H1 (cell line): ENCODE data around the gene NASP. TPM values are rescaled to one million over a fixed set of nuclear protein-coding genes. Genes with fewer than 3 reads are reported as not detected.

Experiments
- EP300 ChIP-seq, 2 experiments: IDR thresholded peaks; 1 replicate in 1 of 2; 2 replicates in 1 of 2; pipeline ENCODE4 v1.6.1; 2011 to 2012; ENCODE audit warnings: low read depth in 2 of 2, low read length in 2 of 2, mild to moderate bottlenecking in 2 of 2, borderline replicate concordance in 1 of 2, inconsistent platforms in 1 of 2, moderate library complexity in 1 of 2
- HDAC2 ChIP-seq, 2 experiments: fragments of 300-600 bp in 1 of 2; sonication (generic) in 1 of 2; IDR thresholded peaks; 2 replicates each; pipeline ENCODE4 v1.6.1; 2011 to 2012; ENCODE audit warnings: low read depth in 2 of 2, low read length in 2 of 2, mild to moderate bottlenecking in 2 of 2, moderate library complexity in 2 of 2, borderline replicate concordance in 1 of 2, inconsistent platforms in 1 of 2
- SRF ChIP-seq: IDR thresholded peaks from 2 replicates; pipeline ENCODE4 v1.6.1; 2011; ENCODE audit warnings: mild to moderate bottlenecking, low read depth, low read length, moderate library complexity
- polyA plus RNA-seq, 7 experiments: library from polyadenylated mRNA; depleted of rRNA in 3 of 7; stranded (reverse) in 5 of 7; unstranded in 2 of 7; fragments of >200 nt in 5 of 7; fragments of 200-250 nt in 2 of 7; gene quantifications; 1 replicate in 5 of 7; 2 replicates in 1 of 7; 4 replicates in 1 of 7; pipeline versions ENCODE4 v1.2.1 to v1.2.3, GENCODE V29; 2011 to 2013; ENCODE audit warnings: missing spikeins in 2 of 7, mixed read lengths in 2 of 7
- total RNA-seq: library from RNA; stranded (reverse); fragmentation: NEBNext Ultra II Directional; extraction: Animal tissue kit (Norgen Biotek cat#: 25700); gene quantifications from 2 replicates; pipeline ENCODE4 v1.2.1, GENCODE V29; 2021

Gene NASP
- total and polyA plus RNA-seq, 2 of the 8 experiments (the other 6 are each of a cell fraction or from before 2014, with no cell fraction given): 263 to 647 TPM

DNA sequence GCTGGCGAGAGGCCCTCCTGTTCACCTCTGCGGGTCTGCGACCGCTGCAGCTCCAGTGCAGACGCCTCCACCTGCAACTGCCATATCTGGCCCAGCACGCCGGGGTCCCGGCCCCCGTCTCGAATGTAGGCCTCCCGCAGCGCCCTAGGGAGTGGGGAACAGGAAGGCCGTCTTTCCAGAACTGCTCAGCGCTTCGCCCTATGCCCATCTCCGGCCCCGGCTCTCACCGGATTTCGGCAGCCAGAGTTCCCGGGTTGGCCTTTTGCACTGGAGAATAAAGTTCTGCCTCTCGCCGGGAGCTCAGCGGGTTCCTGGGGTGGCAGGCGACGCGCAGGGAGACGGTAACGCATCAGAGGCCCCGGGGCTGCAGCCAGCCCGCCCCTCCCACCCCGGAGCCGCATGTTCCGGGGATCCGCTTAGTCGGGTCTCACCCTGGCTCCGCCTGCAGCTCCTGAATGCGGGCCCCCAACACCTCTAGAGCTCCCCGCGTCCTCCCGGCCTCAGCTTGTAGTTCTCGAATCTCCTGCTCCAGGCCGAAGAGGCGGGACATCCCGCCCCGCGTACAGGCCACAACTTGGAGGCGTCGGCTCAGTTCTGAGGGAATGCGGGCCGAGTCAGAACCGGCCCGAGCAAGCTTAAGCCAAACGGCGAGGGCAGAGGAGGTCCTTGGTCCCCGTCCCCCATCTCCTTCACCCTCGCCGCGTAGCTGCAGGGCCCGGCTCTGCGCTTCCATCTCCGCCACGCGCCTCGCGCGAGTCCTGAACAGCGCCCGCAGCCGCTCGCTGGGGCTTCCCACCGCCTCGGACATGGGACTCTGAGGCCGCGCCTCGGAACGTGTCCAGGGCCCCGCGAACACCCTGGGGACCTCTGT lies 38.9 kb downstream of the NASP start (continued):
- no peak for TF ChIP-seq HDAC2 (IDR thresholded peaks at IDR 0.05; ENCODE audit: borderline replicate concordance in 1 of 2, low read depth in 2 of 2, low read length in 2 of 2)
- TF ChIP-seq SRF: no peak
- no peak for TF ChIP-seq EP300 (IDR thresholded peaks at IDR 0.05; ENCODE audit: borderline replicate concordance in 1 of 2, low read depth in 2 of 2, low read length in 2 of 2)
